HG03521 (cell line): ENCODE data around the gene KIFAP3.

Experiments used
- ATAC-seq: cut with Tn5 transposase; IDR thresholded peaks from one replicate; pipeline ENCODE4 v1.9.1; 2021; ENCODE audit warnings: mild to moderate bottlenecking, moderate library complexity; ENCODE audit not compliant: unreplicated experiment

KIFAP3 gene

DNA sequence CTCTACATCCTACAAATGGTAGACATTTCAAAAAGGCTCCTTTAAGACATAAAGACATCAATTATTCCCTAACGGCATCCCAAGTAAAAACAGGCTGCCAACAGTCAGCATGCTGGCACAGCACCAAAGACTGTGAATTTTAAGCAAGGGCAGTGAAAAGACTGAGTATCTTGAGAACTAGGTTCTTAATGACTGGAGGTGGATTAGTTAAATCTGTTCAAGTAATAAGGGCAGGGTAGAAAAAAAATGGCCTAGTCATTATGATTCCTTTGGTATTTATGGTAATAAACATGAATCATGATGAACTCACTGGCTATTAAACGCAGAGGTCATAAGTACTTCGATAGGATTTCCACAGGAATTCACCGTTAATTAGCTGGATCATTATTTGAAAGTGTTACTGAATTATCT lies 75.2 kb downstream of the KIFAP3 start:
- ATAC-seq: no peak

DNA sequence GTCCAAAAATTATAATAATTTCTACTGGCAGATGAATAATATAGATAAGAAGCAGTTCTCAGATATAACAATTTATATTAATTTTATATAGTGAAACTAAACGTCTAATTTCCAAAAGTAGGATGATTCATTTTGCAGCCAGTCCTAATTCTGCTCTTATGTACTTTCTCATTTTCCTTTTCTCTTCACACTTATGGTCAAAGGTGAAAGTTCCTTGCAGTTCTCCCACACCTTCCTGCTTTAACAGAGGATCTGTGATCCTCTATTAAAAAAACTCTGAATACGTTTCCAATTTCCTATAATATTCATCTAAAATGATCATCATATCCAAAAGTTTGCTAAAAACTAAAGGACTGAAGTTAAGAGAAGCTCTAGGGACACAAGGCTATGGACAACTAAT lies 78.5 kb downstream of the KIFAP3 start:
- no peak for ATAC-seq

DNA sequence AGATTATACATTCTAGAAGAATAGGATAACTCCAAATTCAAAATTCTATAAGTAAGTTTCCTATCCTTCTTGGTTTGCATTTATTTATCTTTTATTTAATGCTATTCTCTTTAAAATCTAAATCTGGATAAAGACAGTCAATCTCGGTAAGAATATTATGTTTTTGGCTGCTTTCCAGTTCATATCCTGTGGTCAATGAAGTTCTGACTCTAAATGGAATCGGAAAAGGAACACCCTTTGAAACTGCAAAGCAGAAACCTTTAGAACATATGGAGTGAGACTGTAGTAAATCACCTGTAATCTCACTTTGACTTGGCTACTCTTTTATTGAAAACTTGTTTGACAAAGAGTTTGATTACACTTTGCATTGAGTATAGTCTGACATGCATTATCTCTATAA lies 85.2 kb downstream of the KIFAP3 start:
- no peak for ATAC-seq

DNA sequence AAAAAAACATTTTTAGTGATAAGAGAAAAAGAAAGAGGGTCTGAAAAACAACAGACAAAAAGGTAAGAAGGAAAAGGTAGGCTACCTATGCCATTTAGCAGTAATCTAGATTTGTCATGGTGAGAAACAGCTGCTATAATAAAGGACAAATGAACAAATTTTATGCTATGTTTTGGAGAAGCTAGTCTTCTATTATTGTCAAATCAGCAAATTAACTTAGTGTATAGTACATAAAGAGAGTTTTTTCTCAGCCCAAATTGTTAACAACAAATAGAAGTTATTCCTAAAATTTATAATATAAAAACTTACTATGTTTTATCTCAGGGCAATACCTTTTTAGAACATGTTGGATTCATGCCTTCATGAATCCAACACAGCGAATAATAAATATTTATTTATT lies 88.7 kb downstream of the KIFAP3 start:
- ATAC-seq: no peak

DNA sequence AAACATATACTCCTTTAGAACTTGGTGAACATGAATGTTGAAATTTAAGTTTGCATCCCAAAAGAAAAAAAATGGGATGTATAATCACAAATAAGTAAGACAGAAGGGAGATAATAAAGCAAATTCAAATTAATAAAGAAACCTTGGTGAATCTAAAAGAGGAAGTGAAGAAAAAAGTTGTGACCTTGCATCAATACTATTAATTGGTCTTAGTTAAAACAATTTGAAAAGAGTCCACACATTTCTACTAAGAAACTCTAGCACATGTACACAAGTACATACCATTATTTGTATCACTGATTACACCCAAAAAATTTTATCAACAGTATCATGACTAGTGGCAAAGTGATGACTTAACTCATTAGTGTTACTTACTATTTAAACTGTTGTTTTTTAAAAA lies 100.4 kb downstream of the KIFAP3 start:
- ATAC-seq: no peak

DNA sequence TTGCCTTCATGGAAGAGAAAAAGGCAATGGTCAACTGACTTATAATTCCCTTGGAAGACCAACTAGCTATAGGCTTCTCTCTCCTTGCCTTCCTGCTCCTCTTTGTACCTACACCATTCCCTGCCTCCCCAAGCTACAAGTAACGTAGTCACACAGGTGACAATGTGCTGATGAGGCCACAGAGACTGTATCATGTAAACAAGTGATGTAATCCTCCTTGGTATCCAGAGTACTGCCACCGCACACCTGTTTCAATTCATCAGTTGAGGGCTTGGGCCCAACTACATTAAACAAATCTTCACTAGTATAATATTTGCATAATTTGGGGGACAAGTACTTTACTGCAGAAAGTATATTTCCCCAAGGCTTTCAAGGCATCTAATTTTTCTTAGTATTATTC lies 104.4 kb downstream of the KIFAP3 start:
- ATAC-seq: no peak

DNA sequence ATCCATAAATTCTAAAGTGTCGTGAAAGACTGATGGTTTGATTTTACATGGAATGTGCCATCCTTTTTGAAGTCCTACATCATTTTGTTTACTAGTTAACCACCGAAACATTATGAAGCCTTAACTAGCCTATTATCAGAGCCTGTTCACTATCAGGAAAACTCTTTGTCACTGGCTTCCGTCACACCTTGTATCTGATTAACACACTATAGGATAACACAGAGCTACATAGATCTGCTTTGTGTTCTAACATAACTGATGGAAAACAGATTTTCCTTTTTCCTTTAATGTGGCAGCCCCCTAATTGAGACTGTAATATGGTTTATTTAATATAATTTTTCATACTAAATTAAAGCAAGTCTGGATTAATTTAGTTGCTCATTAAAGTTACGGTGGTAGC lies 106.3 kb downstream of the KIFAP3 start:
- ATAC-seq: no peak

DNA sequence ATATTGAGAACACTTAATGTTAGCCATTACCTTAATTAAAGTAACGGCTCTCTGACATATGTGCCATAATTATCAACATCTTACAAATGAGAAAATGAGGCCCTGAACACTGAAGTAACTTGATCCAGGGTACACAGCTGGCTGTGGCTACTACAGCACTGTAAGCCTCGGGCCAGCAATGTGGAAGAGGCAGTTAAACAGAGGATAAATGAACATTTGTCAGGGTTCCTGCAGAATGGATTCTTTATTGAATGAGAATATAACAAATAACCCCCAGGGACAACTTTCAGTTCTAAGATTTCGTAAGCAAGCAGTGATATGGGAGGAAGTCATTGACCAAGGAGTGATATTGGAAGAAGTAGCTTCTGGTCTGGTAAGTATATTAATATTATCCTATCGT lies 110.3 kb downstream of the KIFAP3 start:
- no peak for ATAC-seq

DNA sequence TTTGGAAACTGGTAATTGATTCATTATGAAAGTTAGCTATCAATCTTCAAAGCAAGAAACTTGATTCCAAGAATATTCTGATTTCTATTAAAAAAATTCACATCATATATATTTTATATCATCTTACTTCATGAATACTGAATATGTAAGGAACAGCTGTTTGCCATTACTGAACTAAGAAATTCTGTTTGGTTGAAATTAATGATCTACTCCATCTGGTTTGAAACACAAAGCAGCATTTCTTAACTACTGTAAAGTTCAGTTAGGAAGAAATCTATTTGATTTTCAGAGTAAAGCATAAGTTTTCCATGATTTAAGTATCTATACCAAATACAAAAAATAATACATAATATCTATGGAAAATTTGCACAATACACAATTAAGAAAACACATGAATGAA lies 114.8 kb downstream of the KIFAP3 start:
- ATAC-seq: no peak

DNA sequence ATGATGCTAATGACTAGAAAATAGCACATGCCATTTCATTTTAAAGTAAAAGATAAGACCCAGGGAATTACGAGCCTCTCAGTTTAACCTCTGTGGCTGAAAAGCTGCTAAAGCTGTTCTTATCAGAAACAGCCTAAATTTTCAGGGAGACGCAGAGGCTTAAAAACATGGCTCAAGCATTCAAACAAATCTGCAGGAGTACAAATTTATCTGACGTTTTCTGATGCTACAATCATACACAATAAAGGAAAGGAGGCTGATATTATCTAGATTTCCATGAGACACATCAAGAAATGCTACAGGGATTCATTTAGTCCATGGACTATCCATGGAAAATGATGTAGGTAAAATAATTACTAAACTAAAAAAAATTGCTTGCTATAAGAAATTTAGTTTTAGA lies 115.5 kb downstream of the KIFAP3 start:
- ATAC-seq: no peak

DNA sequence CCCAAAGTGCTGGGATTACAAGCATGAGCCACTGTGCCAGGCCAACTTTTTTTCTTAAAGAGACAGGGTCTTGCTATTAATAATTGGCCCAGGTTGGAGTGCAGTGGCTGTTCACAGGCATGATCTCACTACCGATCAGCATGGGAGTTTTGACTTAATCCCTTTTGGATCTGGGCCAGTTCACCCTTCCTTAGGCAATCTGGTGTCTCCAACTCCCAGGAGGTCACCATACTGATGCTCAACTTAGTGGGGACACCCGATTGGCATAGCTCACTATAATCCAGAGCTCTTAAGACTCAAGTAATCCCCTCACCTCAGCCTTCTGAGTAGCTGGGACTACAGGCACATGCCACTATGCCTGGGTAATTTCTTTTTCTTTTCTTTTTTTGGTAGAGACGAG lies 116.6 kb downstream of the KIFAP3 start:
- ATAC-seq: no peak

DNA sequence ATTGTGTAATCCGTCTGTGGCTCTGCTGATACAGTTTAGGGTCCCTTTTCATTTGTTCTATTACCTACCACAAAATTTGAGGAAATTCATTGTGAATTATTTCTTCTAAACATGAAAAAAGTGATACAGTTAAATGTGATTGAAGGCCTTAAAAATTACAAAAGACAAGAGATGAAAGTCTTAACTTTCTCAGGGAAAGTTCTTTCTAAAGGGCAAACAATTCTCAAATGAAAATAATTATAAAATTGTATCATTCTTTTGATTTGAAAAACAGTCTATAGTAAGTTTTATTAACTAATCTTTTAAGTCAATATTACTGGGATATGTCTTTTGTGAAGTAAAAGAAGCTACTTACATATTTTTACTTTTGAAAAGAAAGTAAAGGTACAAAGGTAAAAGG lies 123.4 kb downstream of the KIFAP3 start:
- no peak for ATAC-seq

DNA sequence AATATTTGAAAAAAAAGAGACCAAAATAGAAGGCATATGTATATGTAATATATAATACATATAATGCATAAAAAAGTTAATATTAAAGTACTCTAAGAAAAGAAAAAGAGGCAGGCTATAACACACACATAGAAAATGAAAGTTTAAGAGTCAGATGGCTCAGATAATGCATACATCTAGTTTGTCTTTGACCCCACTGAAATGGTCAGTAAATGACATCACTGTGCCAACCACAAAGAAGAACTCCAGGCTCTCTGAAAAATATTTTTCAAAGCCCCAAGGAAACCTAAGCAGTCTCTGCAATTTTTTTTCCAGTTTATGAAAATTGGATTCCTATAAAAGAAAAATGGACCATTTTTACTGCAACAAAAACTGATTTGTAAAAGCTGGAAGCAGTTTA lies 125.4 kb downstream of the KIFAP3 start:
- ATAC-seq: no peak

DNA sequence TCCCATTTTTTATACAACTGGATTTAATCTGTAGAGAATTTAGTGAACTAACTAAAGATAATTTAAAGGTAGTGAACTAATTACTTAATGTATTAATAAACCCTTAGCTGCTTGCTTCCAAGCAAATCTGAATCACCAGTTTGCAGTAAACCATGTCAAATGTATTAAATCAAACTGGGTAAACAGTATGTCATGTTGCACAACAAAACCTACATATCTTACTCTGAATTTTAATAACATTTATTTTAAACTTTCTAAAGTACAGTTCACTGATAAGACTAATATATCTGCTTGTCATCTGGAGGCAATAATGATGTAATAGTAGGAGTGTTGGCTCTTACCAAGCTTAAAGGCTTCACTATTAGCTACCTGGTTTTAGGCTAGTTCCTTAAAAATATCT lies 128.3 kb downstream of the KIFAP3 start:
- ATAC-seq: no peak

DNA sequence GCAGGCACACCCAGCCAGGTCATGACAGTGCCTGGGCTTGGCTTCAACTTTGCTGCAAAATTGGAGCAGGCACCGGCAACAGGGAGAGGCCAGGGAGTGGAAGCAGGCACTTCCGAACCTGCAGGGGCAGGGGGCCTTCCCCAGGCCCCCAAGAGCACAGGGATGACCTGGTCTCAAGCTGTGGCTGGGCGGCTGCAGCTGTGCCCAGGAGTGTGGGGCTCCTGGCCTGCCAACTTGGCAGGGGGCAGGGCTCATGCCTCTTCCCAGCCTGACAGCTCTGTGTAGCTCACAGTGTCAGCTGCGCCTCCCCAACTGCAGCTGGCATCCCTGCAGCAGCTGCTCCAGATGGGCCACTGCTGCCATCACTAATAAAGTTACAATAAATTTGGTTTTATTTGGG lies 129.3 kb downstream of the KIFAP3 start:
- no peak for ATAC-seq

DNA sequence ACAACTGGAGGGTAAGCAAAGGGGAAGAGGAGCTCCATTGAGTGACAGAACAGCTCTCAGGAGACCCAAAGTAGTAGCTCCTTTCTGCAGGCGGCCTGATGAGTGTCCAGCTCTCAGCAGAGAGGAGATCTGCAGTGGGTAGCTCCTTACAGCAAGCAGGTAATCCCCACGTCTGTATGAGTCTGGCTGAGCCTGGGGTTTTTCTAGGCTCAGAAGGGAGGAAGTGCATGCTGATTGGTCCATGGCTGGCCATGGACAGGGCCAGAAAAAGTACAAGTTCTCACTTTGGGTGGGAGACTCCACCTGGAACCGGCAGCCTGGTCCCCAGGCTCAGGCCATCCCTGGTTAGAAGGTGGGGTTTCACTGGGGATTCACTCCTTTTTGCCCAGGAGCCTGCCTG lies 129.9 kb downstream of the KIFAP3 start:
- no peak for ATAC-seq

DNA sequence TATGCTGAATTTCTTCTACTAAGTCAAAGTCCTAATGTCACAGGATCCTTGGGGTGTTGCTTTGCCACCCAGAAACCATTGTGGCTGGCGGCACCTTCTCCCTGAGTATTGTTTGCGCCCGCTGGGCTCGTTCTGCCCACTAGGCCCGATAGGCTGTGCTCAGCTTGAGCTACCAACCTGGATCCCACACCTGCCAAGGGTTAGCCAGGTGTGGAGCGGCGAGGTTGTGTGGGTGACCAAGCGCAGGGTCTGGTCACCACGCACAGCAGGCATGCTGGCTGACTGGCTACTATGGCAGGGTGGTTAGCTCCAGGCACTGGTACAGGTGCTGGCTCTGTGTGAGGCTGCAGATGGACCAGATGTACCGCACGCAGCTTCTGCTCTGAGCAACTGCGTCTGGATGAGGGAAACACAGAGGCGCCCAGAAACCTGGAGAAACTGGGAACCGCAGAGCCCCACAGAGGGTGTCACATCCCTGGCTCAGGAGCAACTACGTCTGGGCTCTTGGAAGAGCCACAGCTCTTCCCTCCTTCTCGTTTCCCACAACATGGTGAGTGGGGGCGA lies 130.4 kb downstream of the KIFAP3 start:
- ATAC-seq: no peak

DNA sequence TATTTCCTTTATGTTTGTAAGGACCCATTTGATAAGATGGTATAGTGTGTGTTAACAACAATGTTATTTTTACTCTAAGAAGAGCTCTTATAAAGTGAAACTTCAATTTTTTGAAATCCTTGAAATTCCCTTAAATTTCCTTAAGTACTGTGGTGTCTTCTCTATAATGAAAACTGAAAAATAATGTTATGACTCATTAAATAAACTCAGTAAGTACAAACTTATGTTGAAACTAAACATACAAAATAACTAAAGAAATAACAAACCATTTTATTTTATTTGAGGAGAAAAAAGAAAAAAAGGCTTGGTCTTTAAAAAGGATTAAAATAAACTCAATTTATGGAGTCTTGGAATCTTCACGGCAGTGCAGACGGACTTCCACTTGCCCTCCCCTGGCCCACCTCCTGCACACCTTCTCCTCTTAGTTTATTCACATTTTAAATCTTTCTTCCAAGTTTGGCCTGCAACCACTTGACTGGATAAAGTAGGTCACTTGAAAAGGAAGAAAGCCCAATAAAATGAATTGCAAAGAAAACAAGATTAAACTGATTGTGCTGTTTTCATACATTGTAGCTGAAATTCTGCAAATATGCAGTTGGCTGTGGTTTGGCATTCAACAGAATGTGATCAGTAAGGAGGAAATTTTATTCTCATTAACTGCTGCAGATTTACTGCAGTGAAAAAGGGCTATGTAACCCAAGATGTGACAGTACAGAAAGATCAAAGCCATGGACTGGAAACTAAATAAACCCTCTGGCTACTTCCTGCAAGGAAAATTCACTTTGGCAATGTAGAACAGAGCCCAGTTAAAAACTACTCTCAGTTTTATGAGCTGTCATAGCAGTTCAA lies 132.3 kb downstream of the KIFAP3 start:
- ATAC-seq: no peak

DNA sequence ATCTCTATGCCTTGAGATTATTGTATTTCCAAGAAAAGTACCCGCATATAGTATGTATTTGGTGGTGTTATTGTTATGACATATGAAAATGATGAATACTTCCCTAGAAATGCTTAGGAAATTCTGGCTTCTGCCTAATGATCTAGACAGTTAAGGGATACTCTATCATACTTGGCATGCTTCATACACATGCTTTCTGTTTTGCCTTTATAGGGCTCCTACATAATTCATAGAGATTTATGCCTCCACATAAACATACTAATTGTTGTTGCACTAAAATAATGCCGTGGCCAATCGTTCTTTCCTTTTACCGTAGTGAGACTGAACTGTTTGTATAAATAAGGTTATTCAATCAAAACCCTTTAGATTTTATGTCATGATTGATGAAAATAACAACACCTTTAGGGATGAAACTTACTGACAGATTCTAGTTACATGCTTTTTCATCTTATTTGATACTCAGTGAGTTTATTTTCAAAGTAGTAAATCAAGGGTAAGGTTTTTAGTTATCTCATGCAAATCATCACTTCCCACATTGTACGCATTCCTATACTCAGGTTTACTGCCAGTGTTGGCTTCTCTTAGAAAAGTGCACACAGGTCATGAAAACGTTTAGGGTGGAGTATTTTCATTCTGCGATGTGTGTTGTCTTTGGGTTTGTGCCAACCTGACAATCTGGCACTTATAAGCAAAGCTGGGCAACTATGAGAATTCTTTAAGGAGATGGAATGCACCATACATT lies 140.3 kb downstream of the KIFAP3 start:
- no peak for ATAC-seq

DNA sequence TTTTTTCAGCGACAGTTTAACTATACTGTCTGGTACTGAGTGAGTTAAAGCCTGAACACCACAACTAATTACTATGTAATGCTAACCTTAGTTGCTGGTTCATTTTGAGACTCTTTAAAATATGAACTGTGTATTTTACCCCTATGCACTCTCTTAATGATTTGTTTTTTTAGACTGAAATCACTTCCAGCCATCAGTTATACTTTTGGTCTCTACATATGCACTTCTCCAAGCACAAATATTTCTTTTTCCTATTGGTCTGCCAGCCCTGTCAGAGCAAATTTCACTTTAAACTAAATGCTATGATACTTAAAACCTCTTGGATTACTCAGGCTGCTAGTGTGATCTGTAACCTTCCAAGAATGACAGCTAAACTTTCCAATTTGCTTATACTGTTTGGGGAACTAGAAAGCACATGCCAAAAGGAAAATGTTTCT lies 142.7 kb downstream of the KIFAP3 start:
- no peak for ATAC-seq

DNA sequence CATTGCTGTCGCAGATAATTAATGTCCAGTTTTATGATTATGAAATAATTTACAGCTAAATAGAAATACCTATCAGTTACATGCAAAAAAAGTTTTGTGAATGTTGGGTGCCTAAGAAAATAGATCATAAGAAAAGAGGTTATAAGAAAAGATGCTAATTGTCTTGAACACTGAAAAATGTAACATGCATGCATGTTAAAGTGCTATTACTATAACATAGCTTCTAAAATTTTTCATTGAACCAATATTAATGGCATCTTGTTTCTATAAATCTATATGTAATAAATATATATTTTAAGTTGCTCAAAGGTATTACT lies 145.3 kb downstream of the KIFAP3 start:
- ATAC-seq: no peak
